ENCODE data around the gene ALG6.

Gene ALG6

GRCh38 chr1:63367215-63368103, at the start of gene ALG6:
ALG6 (plus strand) TSS chr1:63367627; CDS start chr1:63370978, 3,351 bp downstream.
- peak; percentile 85 for DNase-seq

DNA sequence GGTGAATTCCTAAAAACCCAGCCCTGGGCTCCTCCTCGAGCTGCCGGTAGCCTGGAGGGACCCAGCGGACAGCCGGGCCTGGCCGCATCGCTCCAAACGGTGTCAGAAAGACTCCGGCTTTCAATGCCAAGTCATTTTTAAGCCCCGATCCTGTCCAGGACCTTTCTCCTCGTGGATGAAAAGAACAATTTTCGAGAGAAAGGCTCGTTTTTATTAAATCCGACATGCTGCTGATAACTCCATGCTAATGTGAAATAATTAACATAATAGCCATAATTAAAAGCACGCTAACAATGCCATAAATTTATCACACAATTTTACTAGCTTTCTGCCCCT, 49.6 kb upstream of the ALG6 start:
- DNase-seq: no peak

DNA sequence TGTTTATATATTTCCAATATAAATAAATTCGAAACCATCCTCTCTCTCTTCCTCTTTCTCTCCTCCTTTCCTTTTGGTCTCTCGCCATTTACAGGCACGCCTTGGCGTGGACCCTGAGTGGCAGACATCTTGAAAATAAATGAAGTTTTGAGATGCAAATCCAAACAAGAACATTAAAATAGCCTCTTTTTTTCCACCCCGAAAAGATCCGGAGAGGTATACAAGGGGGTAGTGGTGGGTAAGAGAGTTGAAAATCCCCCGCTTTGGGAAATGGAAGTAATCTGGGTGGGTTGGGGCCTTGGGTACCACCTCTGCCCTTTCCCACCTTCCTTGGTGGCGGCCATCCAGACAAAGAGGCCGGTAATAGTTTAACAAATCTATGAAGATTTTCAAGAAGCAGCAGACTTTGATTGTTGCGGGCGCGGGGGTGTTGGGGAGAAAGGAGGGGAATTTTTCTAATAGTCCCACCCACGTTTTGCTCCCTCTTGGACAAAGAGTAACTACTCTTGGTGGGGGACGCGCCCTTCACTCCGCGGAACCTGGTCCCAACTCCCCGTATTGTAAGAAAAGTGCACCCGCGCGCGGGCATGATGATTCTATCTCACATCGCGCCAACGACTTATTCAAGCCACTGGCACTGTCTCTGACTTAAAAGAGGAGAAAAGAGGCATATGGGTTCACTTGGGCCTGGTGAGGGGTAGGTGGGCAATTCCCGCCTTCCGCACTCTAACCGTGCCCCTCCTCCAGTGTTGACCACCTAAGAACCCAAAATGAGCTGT, 49.0 kb upstream of the ALG6 start:
- DNase-seq: no peak

- DNase-seq: no peak
These were observed 48.1 kb upstream of the ALG6 start for GRCh38 chr1:63319046-63320021.

DNA sequence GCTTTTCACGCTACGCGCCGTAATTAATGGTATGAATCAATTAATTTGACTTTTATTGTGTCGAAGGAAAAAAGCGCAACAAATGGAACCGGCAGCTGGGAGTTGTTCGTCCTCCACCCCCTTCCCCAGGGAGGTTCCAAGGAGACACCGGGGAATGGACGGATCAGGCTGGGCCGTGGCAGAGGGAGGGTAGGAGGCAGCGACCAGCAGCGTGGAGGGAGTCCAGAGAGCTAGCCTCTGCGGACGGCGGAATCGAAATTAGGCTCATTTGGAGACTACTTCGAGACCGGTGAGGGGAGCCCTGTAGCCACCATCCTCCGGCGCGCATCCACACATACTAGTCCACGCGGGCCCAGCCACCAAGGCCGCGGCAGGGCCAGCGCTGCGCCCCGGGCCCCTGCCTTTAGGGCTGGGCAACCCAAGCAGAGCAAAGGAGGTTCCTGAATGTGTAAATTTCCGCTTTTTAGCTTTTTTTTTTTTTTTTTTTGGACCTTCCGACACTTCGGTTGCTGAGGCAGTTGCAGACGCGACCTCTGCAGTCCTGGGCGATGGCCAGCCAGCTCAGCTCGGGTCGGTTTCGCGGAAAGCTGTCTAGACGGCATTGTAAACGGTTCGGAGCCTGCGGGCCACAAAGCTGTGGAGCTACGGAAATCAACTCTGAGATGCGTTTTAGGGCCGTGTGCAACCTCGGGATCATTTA, 47.3 kb upstream of the ALG6 start:
- DNase-seq: no peak

DNA sequence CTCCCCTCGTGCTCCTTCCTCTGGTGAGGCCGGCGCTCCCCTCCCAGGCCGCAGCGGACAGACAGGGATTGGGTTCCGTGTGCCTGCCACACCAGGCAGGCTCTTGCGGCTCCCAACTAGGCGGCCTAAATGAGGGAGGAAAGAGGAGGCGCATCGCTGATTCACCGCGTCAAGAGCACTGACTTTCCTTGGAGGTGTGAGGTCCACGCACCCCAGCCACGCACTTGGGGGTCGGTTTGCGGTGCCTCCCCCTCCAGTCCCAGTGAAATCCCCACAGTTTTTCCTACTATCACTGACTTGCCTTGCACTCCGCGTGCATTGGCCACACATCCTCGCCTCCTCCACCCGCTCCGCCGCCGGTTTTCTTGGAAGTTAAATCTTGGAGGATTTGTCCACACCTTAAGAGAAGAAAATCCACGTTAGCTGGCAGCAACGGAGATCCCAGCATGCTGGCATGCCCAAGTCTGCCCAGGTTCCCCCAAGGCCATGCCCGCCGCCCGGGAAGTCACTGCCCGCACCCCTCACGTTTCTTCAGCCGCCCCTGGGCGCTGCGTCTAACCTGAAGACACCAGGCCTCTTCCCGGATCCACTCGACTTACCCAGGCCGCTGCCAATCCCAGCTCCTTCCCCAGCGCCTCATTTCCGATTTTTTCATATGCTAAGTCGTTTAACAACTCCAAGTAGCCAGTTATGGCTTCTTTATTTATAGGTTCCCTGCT, 46.2 kb upstream of the ALG6 start:
- no peak for DNase-seq

DNA sequence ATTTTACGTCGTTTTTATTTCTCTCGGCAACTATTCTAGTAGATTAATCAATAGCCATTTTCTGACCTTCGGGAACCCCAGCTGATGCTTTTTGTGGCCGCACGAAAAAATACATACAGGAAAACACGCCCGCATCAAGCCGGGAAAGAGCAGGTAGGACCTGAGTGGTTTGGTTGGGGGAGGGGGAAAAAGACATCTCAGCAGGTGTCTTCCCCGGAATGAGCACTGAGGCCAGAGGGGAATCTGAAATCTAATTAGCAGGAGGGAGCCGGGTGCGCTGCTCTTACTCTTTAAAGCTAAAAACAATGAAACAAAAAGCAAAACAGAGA, 45.7 kb upstream of the ALG6 start:
- no peak for DNase-seq

DNA sequence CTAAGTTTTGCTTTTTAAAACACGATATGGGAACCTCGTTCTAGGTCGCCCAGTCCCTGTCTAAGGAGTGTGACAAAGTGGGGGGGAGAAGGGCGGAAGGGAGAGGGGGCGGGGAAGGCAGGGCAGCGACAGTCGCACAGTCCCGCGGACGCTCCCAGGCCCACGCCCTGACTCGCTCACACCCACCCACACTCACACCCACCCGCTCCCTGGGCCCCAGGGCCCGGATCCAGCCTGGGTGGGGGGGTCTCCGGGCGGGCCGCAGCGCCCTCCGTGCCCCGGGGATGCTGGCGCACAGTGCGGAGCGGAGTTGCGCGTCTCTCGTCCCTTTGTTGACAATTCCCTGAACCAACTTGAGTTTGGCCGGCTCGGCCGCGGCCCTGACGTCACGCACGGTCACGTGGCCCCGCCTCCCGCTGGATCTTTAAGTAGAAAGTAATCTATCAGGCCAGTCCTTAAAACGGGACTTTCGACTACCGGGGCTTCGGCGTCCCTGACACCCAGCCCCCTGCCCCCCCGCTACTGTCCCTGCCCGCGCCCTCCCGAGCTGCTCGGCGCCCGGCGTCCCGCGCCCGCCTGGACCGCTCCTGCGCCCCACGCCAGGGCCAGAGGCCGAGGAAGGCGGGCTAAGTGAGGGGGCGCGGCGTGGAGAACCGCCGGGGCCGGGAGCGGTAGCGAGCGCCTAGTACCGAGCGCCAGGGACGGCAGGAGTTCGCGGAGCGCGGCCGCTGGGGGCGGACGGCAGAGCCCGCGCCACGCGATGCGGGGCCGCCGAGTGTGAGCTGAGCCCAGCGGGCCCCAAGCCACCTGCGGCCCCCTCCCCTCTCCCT, 45.1 kb upstream of the ALG6 start, which contains the start of gene FOXD3:
Gene FOXD3, plus strand, starts transcription at position 454 of the 830 bp plus-strand sequence. CDS start 492 bp downstream, outside the sequence.
- peak; percentile 9 for DNase-seq

- peak; percentile 37 for DNase-seq
These were observed 44.2 kb upstream of the ALG6 start for GRCh38 chr1:63322944-63323864.

DNA sequence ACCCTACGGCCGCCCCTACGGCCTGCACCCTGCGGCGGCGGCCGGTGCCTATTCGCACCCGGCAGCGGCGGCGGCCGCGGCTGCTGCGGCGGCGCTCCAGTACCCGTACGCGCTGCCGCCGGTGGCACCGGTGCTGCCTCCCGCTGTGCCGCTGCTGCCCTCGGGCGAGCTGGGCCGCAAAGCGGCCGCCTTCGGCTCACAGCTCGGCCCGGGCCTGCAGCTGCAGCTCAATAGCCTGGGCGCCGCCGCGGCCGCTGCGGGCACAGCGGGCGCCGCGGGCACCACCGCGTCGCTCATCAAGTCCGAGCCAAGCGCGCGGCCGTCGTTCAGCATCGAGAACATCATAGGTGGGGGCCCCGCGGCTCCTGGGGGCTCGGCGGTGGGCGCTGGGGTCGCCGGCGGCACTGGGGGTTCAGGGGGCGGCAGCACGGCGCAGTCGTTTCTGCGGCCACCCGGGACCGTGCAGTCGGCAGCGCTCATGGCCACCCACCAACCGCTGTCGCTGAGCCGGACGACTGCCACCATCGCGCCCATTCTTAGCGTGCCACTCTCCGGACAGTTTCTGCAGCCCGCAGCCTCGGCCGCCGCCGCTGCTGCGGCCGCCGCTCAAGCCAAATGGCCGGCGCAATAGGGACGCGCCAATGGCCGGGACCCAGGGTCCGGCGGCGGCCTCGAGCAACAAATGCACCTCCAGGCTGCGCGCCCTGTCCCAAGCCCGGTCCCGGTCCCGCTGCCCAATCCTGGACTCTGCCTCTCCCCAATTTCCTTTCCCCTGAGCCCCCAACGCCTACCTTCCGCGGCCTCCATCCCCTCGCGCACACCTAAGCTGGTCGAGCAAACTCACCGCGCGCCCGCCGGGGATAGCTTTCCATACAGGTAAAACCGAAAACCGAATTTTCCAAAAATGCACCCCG, 43.3 kb upstream of the ALG6 start:
- DNase-seq: peak; percentile 37

DNA sequence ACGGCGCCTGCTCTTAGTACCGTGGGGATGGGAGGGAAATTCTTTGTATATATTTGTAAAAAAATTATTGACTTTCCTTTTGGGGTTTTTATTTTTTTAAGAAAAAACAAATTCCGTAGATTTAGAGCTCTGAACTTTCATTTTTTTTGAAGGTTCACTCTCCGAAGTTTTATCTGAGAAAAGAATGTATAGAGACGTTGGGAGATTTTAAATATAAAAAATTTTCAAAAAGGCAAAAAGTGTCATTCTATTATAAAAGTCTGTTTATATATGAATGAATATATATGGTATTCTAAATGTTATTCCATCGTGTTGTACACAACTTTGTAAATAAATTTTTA, 42.7 kb upstream of the ALG6 start:
- DNase-seq: no peak

DNA sequence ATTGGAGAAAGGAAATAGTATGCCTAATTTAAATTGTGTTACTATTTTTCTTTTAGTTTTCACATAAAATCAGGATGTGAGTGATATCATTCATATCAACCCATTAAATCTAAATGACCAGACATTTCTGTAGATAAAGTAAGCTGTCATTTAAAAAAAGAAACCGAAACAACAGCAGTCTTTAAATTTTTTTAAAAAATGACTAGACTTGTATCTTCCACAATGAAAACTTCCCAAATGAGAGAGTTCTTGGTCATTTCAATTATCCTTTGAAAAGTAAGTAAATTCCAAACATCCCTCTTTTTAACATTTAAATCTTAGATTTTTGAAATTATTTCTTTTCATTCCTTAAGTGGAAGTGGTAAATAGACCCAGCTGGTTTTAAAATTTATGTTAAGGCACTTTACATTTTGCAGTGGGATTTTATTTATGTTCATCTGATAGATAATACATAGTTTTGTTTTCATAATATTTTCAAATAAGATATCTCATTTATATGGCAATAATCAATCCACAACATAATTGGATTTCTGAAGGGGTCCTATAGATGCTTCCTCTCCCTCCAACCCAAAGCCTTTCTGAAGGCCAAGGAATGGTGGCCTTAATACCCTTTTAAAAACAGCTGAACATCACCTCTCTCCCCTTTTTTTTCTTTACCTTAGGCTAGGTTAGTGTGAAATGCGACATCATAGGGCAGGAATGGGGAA, 42.0 kb upstream of the ALG6 start:
- no peak for DNase-seq

DNA sequence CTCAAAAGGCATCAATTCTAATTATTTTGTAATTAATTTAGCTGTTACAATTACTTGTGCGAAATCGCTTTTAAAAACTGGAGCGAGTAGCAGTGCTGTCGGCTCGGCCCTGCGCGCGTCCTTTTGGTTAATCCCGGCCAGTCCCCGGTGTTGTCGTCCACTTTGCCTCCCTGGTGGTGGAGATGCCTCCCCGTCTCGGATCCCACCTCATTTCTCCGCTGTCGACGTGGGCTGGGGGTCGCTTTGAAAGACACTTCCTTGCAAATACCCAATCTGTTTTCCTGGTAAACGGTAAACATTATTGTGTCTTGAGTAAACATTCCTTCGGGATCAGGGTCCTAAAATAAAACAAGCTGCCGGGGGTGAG, 41.3 kb upstream of the ALG6 start:
- DNase-seq: no peak

- no peak for DNase-seq
These were observed 40.7 kb upstream of the ALG6 start for GRCh38 chr1:63326473-63327380.

DNA sequence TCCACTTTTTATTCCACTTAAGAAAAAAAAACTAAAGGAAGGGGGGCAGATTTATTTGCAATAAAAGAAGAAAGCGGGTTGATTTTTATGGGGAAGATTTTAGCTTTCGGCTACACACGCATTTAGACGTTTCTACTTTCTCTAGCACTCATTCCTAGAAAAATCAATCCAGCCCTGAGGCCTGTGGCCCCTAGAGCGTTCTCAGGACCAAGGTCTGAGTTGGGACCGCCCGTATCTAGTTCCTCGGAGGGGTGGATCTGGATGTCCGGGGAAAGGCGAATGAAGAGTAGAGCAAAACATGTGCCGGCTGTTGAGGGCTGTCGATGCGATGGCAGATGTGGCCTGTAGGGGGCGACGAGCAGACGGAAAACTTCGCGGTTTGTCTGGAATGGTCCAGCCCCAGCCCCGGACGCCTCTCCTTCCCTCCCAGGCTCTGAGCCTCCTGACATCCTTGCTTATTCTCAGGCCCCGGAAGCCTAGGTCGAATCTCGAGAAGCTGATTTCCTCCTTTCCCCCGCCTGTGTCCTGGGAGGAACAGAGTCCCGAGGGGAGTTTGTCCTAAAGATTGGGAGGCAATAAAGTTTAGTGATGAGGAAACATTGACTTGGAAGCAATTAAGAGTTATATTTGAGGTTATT, 39.9 kb upstream of the ALG6 start:
- peak; percentile 17 for DNase-seq

DNA sequence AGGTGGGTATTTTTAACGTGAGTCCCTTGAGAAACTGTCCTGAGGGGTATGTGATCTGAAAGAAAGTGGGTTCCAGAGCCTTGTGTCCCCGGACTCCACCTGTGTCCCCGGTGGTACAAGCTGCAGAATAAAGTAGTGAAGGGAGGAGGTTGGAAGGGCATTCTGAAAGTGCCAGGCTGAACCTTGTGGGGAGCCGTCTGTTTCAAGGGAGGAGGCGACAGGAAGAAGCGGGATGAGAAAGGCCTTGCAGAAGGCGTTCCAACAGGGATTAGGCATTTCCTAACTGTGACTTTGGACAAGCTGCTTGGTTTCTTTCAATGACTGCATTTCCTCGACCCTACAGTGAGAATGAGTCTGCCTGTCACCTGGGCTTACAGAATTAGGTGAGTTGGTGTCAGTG, 39.3 kb upstream of the ALG6 start:
- no peak for DNase-seq

Measured in NCI-H1092 treated with DMSO at 0.1 percent for 48 hours (cell line).